ENCODE data around the gene NID1. TPM values are rescaled to one million over a fixed set of nuclear protein-coding genes. Genes with fewer than 3 reads are reported as not detected.

Gene NID1
- total RNA-seq, 4 donors from 2014 or later = 180 to 391 (median 250) TPM

DNA sequence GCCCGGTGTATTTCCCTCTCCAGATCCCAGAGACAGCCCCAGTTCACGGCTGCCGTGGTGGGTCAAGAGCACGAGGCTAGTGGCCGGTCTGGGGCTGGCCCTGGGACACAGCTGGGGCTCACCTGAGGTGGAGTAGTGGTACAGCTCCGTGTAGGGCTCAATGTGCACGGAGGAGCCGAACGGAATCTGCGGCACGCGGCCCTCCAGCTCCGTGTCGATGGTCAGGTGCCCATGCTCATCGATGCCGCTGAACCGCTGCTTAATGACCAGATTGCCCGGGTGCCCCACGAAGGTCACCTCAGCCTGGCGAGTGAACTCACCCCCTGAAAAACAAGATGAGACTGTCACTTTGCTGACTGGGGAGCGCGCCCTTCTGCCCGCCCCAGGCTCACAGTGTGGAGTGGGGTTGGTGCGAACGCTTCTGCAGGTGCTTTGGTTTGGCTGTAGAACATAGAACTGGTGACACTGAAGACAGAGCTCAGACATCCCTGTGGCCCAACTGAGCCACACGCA is 35.4 kb downstream of the NID1 start:
- TF ChIP-seq, protein P1, sequence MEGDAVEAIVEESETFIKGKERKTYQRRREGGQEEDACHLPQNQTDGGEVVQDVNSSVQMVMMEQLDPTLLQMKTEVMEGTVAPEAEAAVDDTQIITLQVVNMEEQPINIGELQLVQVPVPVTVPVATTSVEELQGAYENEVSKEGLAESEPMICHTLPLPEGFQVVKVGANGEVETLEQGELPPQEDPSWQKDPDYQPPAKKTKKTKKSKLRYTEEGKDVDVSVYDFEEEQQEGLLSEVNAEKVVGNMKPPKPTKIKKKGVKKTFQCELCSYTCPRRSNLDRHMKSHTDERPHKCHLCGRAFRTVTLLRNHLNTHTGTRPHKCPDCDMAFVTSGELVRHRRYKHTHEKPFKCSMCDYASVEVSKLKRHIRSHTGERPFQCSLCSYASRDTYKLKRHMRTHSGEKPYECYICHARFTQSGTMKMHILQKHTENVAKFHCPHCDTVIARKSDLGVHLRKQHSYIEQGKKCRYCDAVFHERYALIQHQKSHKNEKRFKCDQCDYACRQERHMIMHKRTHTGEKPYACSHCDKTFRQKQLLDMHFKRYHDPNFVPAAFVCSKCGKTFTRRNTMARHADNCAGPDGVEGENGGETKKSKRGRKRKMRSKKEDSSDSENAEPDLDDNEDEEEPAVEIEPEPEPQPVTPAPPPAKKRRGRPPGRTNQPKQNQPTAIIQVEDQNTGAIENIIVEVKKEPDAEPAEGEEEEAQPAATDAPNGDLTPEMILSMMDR (IDR thresholded peaks at IDR 0.05; ENCODE audit: low read depth) = no peak

DNA sequence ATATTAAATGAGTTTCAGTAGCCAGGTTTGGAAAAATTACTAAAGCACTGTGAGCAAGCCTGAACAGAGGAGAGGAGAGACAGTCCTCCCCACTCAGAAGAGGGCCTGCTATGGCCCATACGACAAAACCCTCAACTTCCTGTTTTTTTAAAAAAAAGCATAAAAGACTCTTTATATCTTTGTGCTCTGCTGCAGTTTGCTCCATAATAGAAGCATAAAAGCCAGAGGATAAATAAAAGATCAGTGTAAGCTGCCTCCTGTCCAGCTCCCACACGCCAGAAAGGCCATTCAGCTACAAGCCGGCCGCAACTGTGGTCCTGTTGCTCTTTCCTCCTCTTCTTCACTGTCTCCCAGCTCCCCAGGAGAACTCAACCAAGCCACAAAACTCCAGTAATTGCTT is 37.8 kb downstream of the NID1 start:
- TF ChIP-seq, protein P1 (IDR thresholded peaks at IDR 0.05; ENCODE audit: low read depth) = no peak

DNA sequence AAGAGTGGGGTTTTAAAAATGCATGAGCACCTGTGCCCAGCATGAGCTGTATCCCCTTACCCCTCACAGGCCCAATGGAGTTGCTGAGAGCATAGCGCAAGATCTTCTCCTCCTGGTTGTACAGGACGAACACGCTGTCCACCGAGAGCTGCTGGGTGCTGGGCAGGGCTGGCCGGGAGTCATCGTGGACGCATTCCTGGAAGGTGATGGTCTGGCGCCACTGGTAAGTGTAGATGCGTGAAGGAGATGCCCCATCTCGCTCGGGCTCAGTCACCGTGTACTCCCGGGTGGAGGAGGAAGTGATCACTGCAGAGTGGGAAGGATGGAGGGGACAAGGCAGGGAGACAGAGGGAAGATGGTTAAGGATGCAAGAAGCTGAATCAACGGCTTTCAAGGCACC is 39.1 kb downstream of the NID1 start:
- TF ChIP-seq, protein P1 (IDR thresholded peaks at IDR 0.05; ENCODE audit: low read depth) = no peak

DNA sequence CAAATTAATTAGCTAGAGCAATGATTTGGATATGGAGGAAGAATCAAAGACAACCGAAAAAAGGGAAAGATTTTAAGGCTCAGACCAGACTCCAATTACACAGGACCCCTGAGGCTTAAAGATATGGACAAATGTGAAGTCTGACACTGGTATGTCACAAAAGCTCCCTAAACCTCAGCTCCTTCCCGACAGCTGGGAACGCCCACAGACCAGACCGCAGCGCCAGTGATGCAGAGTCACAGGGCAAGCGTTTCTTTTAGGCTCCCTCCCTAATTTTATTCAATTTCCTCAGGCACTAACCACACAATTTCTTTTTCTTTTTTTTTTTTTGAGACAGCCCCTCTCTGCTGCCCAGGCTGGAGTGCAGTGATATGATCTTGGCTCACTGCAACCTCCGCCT is 40.2 kb downstream of the NID1 start:
- TF ChIP-seq, protein P1 (IDR thresholded peaks at IDR 0.05; ENCODE audit: low read depth) = no peak

DNA sequence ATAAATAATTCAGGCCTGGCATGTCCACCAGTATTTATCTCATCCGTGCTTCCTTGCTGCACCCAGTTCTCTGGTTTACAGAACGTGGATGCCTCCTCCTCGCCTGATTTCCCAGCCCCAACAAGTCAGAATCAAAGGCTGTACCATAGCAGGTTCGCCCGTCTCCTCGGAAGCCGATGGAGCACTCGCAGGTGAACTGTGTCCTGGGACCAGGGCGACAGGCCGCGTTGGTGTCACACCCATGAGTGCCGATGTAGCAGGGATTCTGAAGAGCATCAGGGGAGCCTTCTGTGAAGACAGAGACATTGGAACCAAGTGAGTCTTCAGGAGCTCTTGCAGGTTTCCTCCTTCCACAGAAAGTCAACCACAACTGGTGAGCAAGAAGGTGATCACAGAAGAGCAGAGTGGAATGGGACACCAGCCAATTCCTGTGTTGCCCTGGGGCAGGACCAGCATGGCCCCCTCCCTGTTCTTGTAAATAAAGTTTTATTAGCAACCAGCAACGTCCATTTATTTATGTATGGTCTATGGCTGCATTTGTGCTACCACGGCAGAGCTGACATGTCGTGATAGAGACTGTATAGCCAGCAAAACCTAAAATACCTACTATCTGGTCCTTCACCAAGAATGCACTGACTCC is 40.8 kb downstream of the NID1 start:
- TF ChIP-seq, protein P1 (IDR thresholded peaks at IDR 0.05; ENCODE audit: low read depth) = no peak

DNA sequence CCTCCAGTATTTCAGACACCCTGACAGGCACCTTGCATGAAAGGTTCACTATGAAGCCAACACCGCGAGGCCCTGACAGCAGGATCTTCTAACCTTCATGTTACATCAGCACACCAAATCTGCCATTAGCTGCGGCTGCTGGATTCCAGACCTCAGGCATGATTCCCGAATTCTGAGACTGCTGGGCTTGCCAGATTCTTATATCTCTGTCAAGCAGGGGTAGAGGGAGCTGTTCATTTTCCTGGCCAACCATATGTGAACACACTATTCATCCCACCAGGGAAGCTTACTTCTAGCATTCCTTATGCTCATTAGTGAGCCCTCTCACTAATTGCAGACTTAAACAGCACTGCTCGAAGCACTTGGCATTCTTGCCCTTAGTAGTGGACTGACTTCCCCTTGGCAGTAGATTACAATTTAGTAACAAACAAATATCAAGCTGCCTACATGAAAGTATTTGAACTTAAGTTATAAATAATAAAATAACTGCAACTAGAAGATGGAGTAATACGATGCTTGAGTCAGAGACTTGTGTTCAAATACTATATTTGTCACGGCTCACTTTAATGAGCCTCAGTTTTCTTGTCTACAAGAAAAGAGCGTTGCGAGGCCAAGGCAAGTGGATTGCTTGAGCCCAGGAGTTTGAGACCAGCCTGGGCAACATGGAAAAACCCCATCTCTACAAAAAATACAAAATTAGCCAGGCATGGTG is 43.3 kb downstream of the NID1 start:
- TF ChIP-seq, protein P1 (IDR thresholded peaks at IDR 0.05; ENCODE audit: low read depth) = no peak

DNA sequence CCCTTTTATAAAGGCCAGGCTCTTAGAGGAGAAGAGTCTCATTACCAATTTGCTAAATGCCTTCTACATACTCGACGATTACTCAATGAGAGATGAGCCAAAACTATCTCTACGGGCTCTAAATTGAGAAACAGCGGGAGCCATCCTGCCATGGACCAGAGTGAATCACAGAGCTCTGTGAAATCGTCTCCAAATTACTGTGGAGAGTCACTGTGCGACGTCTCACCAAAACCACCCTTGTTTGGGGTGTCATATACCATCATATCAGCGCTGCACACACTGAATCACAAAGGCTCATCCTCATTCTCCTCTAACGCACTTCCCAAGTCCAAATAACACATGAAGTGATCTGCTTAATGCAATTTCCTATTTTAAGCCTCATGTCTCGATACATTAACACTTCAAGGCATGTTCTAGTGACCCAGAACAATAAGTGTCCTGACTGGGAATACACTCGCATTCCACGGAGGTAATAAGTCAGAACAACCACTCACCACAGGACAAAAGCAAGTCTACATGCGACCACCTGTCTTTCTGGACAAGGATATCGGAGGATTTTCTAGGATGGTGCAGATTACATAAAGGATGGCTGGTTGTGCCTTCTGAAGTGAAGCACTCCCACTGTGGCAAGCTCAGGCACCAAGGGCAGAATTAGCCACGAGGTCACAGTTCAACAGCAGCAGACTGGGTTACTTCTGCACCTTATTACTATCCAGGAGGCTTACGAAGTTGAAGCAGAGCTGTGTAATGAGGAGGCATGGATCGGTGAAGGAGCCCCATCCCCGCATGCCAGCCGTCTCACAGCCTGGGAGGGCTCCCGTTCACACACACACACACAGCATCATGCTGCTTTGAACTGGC is 44.3 kb downstream of the NID1 start:
- TF ChIP-seq, protein P1 (IDR thresholded peaks at IDR 0.05; ENCODE audit: low read depth) = no peak

Measured in subcutaneous adipose tissue (tissue), 4 donors.